ENCODE measurements around the gene PLPPR3. TPM values are rescaled to one million over a fixed set of nuclear protein-coding genes. Genes with fewer than 3 reads are reported as not detected.
"Not testable (repeated sequence)": the region's sequence is repeated elsewhere in the genome, so short reads cannot be mapped to it uniquely, and the experiment has no call there.

Gene PLPPR3
- total RNA-seq, 4 donors from 2014 or later = not detected

GRCh38 chr19:858284-858683 lies 36.5 kb upstream of the PLPPR3 start:
- DNase-seq = no peak
- Histone ChIP-seq H3K36me3 (no peaks in the 10 kb centered on the region), H3K4me1 (peaks cover 4 to 6% of the 10 kb centered on the region in 2 donors), H3K27me3 (no peaks in the 10 kb centered on the region), H3K4me3 (replicated peaks in 1 of 3) (no peak overlapping the region), H3K27ac (no peak overlapping the region), H3K9me3 (no peaks in the 10 kb centered on the region)
- TF ChIP-seq CTCF (IDR thresholded peaks at IDR 0.05) (no peak), POLR2A (IDR thresholded peaks at IDR 0.05) (no peak)
- 77 to 80% methylated on average over 9 of the region's 9 CpGs for WGBS, 2 donors
- intact Hi-C loops (cut with DNase I) = no loop called here

GRCh38 chr19:855566-856120 lies 33.9 kb upstream of the PLPPR3 start:
- intact Hi-C loops (cut with DNase I) = no loop called here
- Histone ChIP-seq H3K27me3 (no peaks in the 10 kb centered on the region), H3K4me3 (replicated peaks in 1 of 3) (no peak overlapping the region), H3K27ac (no peak overlapping the region), H3K9me3 (no peaks in the 10 kb centered on the region), H3K4me1 (peaks cover 3 to 8% of the 10 kb centered on the region in 2 donors), H3K36me3 (no peaks in the 10 kb centered on the region)
- TF ChIP-seq POLR2A (IDR thresholded peaks at IDR 0.05) (no peak), CTCF (IDR thresholded peaks at IDR 0.05) (no peak)
- DNase-seq = no peak
- 74 to 82% methylated on average over 19 to 25 of the region's 40 CpGs for WGBS, 2 donors

- TF ChIP-seq POLR2A (IDR thresholded peaks at IDR 0.05) = no peak
- TF ChIP-seq CTCF (IDR thresholded peaks at IDR 0.05) = no peak
- no peaks in the 10 kb centered on the region for H3K36me3 ChIP-seq
- WGBS, 2 donors = 84 to 86% methylated on average over 7 to 12 of the region's 12 CpGs
- no peak overlapping the region for H3K27ac ChIP-seq
- no peak for DNase-seq
- peaks cover 8 to 13% of the 10 kb centered on the region in 2 donors for H3K4me1 ChIP-seq
- H3K9me3 ChIP-seq = no peaks in the 10 kb centered on the region
- intact Hi-C loops (cut with DNase I) = no loop called here
- no peaks in the 10 kb centered on the region for H3K27me3 ChIP-seq
- H3K4me3 ChIP-seq (replicated peaks in 1 of 3) = no peak overlapping the region
These were observed 33.4 kb upstream of the PLPPR3 start for GRCh38 chr19:855142-855541.

- TF ChIP-seq CTCF (IDR thresholded peaks at IDR 0.05) = no peak
- TF ChIP-seq POLR2A (IDR thresholded peaks at IDR 0.05) = no peak
- intact Hi-C loops (cut with DNase I) = no loop called here
- H3K27me3 ChIP-seq = no peaks in the 10 kb centered on the region
- DNase-seq = no peak
- 71 to 74% methylated on average over 6 of the region's 6 CpGs for WGBS, 2 donors
- H3K36me3 ChIP-seq = no peaks in the 10 kb centered on the region
- H3K27ac ChIP-seq = no peak overlapping the region
- H3K4me3 ChIP-seq (replicated peaks in 1 of 3) = no peak overlapping the region
- H3K9me3 ChIP-seq = no peaks in the 10 kb centered on the region
- peaks cover 10 to 14% of the 10 kb centered on the region in 2 donors for H3K4me1 ChIP-seq
These were observed 32.8 kb upstream of the PLPPR3 start for GRCh38 chr19:854549-854948.

- intact Hi-C loops (cut with DNase I) = not testable (repeated sequence)
These were observed 32.0 kb upstream of the PLPPR3 start for GRCh38 chr19:853614-854220.

More at GRCh38 chr19:853614-854220, 32.0 kb upstream of the PLPPR3 start:
- not testable (repeated sequence) for H3K9me3 ChIP-seq; DNase-seq; H3K36me3 ChIP-seq; H3K27me3 ChIP-seq; H3K27ac ChIP-seq; H3K4me3 ChIP-seq (replicated peaks in 1 of 3)
- 79 to 96% methylated on average over 7 to 11 of the region's 17 CpGs for WGBS, 2 donors
- peaks cover 10% of the 10 kb centered on the region in 2 donors for H3K4me1 ChIP-seq

Data from thyroid gland (tissue), 4 donors.